ENCODE results near the gene ZFP2. TPM values are rescaled to one million over a fixed set of nuclear protein-coding genes. Genes with fewer than 3 reads are reported as not detected.
"Not testable (repeated sequence)": the region's sequence is repeated elsewhere in the genome, so short reads cannot be mapped to it uniquely, and the experiment has no call there.

ZFP2 gene
- total RNA-seq, 3 donors from 2014 or later, result 2.1 to 6.7 (median 2.6) TPM

DNA sequence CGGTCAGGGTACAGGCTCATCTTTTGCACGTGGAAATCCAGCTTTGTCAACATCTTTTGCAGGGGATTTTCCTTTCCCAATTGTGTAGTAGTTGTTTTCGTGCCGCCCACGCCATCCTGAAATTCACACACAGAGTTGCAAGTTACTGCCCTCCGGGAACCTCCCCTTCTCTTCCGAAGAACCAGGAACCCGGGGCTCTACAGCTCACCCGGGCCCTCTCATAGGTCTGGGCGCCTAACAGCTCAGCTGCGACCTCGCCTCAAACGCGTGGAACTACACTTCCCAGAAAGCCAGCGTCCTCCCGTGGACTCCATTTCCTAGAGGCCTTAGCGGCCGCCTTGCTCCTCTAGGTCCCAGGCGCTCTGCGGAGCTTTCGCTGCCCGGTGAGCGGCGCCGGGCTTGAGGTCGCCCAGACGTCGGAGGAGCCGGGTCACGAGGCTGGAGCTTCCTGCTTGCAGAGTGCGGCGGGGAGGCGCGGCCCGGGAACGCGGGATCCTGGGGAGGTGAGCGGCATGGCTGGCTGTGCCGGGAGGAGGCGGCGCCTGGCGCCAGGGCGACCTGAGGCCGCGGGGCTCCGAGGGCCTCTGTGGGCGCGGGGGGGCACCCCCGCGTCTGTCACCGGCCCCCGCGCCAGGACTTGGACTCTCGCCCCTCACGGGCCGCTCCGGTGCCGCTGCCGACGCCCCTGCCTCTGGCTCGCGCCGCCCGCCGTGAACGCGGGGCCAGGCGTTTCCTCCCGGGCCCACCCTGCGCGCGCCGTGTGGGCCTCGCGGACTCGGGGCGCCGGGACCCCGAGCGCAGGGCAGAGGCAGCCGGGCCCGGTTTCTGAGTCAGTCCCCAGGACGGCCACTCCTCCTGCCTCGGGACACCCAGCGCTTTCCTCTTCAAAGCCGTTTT lies 35.8 kb upstream of the ZFP2 start, which contains the start of gene ZNF354B:
Gene ZNF354B, plus strand, starts transcription at position 329 of the 897 bp plus-strand sequence. CDS start 1,095 bp downstream, outside the sequence.
- Histone ChIP-seq H3K9me3 (no peaks in the 10 kb centered on the region), H3K4me3 (peak within 1 kb of the TSS; percentile 63 to 95 (median 83)), H3K4me1 (peaks cover 0 to 3% of the 10 kb centered on the region in 2 donors), H3K36me3 (no peaks in the 10 kb centered on the region), H3K27ac (peak within 1 kb of the TSS; percentile 87 to 95), H3K27me3 (no peaks in the 10 kb centered on the region)
- DNase-seq (ENCODE audit: low spot score in 2 of 2), result peak; percentile 82 to 84
- TF ChIP-seq POLR2A (IDR thresholded peaks at IDR 0.05) (no peak), POLR2AphosphoS5 (IDR thresholded peaks at IDR 0.05) (peak; percentile 81 to 86 (median 82))
- TF ChIP-seq, protein P1, sequence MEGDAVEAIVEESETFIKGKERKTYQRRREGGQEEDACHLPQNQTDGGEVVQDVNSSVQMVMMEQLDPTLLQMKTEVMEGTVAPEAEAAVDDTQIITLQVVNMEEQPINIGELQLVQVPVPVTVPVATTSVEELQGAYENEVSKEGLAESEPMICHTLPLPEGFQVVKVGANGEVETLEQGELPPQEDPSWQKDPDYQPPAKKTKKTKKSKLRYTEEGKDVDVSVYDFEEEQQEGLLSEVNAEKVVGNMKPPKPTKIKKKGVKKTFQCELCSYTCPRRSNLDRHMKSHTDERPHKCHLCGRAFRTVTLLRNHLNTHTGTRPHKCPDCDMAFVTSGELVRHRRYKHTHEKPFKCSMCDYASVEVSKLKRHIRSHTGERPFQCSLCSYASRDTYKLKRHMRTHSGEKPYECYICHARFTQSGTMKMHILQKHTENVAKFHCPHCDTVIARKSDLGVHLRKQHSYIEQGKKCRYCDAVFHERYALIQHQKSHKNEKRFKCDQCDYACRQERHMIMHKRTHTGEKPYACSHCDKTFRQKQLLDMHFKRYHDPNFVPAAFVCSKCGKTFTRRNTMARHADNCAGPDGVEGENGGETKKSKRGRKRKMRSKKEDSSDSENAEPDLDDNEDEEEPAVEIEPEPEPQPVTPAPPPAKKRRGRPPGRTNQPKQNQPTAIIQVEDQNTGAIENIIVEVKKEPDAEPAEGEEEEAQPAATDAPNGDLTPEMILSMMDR (IDR thresholded peaks at IDR 0.05), result peak in 2 of 3 donors; percentile 6 to 11
- intact Hi-C loops (cut with DNase I; ENCODE audit: low total_unique reads), result no loop called here

DNA sequence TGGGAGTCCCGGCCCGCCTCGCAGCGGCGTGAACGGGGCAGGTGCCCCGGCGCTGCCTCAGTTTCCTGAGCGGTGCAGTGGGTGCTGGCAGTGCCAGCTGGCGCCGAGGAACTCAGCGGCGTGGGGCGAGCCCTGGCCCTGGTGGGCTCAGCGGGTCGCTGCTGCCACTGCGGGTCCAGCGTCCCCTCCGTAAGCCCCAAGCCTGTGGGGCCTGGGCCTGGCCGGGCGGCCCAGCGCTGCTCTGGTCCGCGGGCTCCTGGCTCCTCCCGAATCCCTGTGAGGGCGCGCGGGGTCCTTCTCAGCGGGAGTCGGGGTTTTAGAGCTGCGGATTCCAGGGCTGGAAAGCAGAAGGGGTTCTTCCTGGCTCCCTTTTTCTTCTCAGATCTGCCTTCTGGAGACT lies 35.1 kb upstream of the ZFP2 start:
- H3K4me1 ChIP-seq; intact Hi-C loops (cut with DNase I; ENCODE audit: low total_unique reads); H3K9me3 ChIP-seq; H3K36me3 ChIP-seq; DNase-seq (ENCODE audit: low spot score in 2 of 2); H3K27me3 ChIP-seq: not testable (repeated sequence)
- peak overlapping the region; percentile 87 to 95 for H3K27ac ChIP-seq
- peak overlapping the region; percentile 63 to 95 (median 83) for H3K4me3 ChIP-seq

DNA sequence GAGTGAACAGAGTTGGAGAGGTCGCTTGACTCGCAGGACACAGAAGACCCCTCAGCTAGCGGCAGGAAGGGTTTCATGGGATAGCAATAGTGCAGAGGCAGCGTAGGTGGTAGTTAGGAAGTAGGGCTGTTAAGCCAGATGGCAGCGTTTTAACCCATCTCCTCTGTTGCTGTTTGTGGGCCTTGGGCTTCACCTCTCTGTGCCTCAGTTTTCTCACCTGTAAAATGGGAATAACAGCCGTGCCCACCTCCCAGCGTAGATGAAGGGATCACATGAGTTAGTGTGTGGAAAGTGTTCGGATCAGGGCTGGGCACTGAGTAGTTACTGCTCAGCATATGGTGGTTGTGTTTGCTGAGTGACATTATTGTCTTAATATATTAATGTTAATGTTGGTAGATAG lies 34.1 kb upstream of the ZFP2 start:
- Histone ChIP-seq H3K27me3 (no peaks in the 10 kb centered on the region), H3K4me1 (peaks cover 0 to 3% of the 10 kb centered on the region in 2 donors), H3K4me3 (peak overlapping the region in 1 of 3 donors; percentile 47), H3K27ac (no peak overlapping the region), H3K36me3 (no peaks in the 10 kb centered on the region), H3K9me3 (no peaks in the 10 kb centered on the region)
- TF ChIP-seq POLR2A (IDR thresholded peaks at IDR 0.05) (no peak), POLR2AphosphoS5 (IDR thresholded peaks at IDR 0.05) (no peak)
- TF ChIP-seq, protein P1 (IDR thresholded peaks at IDR 0.05), result no peak
- DNase-seq (ENCODE audit: low spot score in 2 of 2), result no peak
- intact Hi-C loops (cut with DNase I; ENCODE audit: low total_unique reads), result no loop called here

DNA sequence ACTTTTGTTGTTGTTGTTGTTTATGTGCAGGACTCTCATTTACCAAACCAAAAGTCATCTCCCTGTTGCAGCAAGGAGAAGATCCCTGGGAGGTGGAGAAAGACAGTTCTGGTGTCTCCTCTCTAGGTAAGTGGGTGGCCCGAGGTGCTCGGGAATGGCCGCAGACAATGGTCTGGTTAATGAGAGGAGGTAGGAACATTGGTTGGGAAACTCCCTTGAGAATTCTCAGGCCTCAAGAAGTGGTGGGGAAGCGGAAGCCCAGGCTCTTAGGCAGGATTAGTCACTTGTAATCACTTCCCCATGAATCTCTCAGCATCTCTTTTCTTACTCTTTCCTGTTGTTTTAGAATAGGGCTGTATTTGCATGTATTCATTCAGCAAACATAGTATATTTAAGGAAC lies 28.8 kb upstream of the ZFP2 start:
- H3K4me1 ChIP-seq, result no peaks in the 10 kb centered on the region
- peaks cover 19% of the 10 kb centered on the region for H3K36me3 ChIP-seq
- no peaks in the 10 kb centered on the region for H3K27me3 ChIP-seq
- intact Hi-C loops (cut with DNase I; ENCODE audit: low total_unique reads), result no loop called here
- TF ChIP-seq POLR2AphosphoS5 (IDR thresholded peaks at IDR 0.05) (no peak), POLR2A (IDR thresholded peaks at IDR 0.05) (no peak)
- TF ChIP-seq, protein P1 (IDR thresholded peaks at IDR 0.05), result no peak
- no peak for DNase-seq (ENCODE audit: low spot score in 2 of 2)
- H3K9me3 ChIP-seq, result peaks cover 4 to 19% of the 10 kb centered on the region in 2 donors
- no peak overlapping the region for H3K27ac ChIP-seq
- no peak overlapping the region for H3K4me3 ChIP-seq

DNA sequence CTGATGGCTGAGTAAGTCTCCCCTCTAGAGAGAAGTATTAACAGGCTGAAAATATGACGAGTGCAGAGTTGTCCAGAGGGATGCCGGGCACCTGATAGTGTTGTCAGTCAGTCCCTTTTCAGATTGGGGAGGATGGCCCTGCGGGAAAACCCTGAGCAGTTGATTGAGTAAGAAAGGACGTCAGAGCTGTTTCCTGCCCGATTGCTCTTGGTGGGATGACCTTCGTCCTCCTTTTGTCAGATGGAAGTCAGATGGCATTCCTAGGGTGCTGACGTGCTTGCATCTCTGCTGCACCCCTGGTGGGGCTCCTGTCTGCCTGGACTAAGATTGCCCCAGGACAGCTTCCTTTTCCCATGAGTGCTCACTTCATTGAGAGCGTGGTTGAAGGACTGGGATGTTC lies 26.1 kb upstream of the ZFP2 start:
- TF ChIP-seq POLR2AphosphoS5 (IDR thresholded peaks at IDR 0.05) (no peak), POLR2A (IDR thresholded peaks at IDR 0.05) (no peak)
- TF ChIP-seq, protein P1 (IDR thresholded peaks at IDR 0.05), result no peak
- Histone ChIP-seq H3K27ac (no peak overlapping the region), H3K9me3 (peaks cover 26 to 35% of the 10 kb centered on the region in 2 donors), H3K4me1 (no peaks in the 10 kb centered on the region), H3K36me3 (peaks cover 25% of the 10 kb centered on the region), H3K27me3 (no peaks in the 10 kb centered on the region), H3K4me3 (no peak overlapping the region)
- DNase-seq (ENCODE audit: low spot score in 2 of 2), result no peak
- intact Hi-C loops (cut with DNase I; ENCODE audit: low total_unique reads), result no loop called here
